HS-27A (cell line): ENCODE measurements around the gene SKI.
"Not testable (repeated sequence)": the region's sequence is repeated elsewhere in the genome, so short reads cannot be mapped to it uniquely, and the experiment has no call there.

ENCODE experiments used
- DNase-seq: peaks from one replicate; pipeline ENCODE4 v3.0.0-alpha.2; 2012; ENCODE audit warnings: low read depth, missing footprints

The SKI gene

GRCh38 chr1:2247045-2247394 lies 18.9 kb downstream of the SKI start:
- DNase-seq = not testable (repeated sequence)

- no peak for DNase-seq
Observed at GRCh38 chr1:2247760-2248126, 19.6 kb downstream of the SKI start.

- DNase-seq = no peak
Observed at GRCh38 chr1:2248127-2248826, 20.2 kb downstream of the SKI start.

GRCh38 chr1:2248854-2249558 lies 20.9 kb downstream of the SKI start:
- DNase-seq = no peak

- no peak for DNase-seq
Observed at GRCh38 chr1:2249559-2249906, 21.4 kb downstream of the SKI start.

- DNase-seq = no peak
Observed at GRCh38 chr1:2250721-2251281, 22.7 kb downstream of the SKI start.

GRCh38 chr1:2251363-2251762 lies 23.2 kb downstream of the SKI start:
- no peak for DNase-seq

GRCh38 chr1:2251786-2252185 lies 23.7 kb downstream of the SKI start:
- DNase-seq = no peak

- no peak for DNase-seq
Observed at GRCh38 chr1:2252423-2252822, 24.3 kb downstream of the SKI start.

GRCh38 chr1:2253036-2253796 lies 25.1 kb downstream of the SKI start:
- DNase-seq = no peak

- no peak for DNase-seq
Observed at GRCh38 chr1:2253797-2254480, 25.8 kb downstream of the SKI start.

- DNase-seq = no peak
Observed at GRCh38 chr1:2255047-2255419, 26.9 kb downstream of the SKI start.

- DNase-seq = peak; percentile 36
Observed at GRCh38 chr1:2255420-2256369, 27.6 kb downstream of the SKI start.

GRCh38 chr1:2256435-2257244 lies 28.5 kb downstream of the SKI start:
- DNase-seq = no peak

- DNase-seq = no peak
Observed at GRCh38 chr1:2257245-2257627, 29.1 kb downstream of the SKI start.

- no peak for DNase-seq
Observed at GRCh38 chr1:2258122-2258681, 30.1 kb downstream of the SKI start.

- DNase-seq = no peak
Observed at GRCh38 chr1:2258996-2259395, 30.9 kb downstream of the SKI start.

GRCh38 chr1:2259668-2260402 lies 31.7 kb downstream of the SKI start:
- DNase-seq = no peak

GRCh38 chr1:2260470-2260869 lies 32.4 kb downstream of the SKI start:
- not testable (repeated sequence) for DNase-seq
